GM12872 (cell line): ENCODE measurements around the gene CYREN.

Source experiments
- TF ChIP-seq, protein P1 (sequence below): IDR thresholded peaks from 3 replicates; pipeline ENCODE4 v1.5.1; 2011; ENCODE audit warnings: low read depth, mild to moderate bottlenecking, low read length, moderate library complexity; ENCODE audit not compliant: insufficient read depth

Gene CYREN

DNA sequence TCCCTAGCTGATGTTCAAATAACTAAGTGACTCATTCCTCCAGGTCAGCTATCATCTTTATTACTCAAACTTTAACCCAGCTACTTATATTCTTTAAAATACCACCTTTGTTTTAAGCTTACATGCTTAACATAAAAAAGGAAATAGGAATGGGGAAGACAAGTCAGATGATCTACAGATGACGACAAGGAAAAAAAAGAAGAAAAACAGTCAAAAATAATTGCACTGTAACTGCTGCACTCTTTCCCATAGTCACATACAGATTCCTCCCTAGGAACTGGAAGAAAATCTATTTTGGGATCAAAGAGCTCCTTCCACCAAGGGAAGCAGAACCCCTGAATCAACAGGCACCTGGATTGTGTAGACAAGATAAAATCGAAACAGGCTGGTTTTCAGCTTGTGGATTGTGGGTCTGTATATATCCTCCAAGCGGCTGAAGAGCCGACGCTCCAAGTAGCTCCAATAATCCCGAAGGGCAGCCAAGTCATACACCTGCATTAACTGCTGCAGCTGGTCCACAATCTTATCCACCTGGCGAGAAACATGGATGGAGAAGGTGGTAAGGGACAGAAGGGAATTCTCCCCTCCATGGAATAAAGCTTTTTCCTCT lies 38.8 kb upstream of the CYREN start:
- TF ChIP-seq, protein P1, sequence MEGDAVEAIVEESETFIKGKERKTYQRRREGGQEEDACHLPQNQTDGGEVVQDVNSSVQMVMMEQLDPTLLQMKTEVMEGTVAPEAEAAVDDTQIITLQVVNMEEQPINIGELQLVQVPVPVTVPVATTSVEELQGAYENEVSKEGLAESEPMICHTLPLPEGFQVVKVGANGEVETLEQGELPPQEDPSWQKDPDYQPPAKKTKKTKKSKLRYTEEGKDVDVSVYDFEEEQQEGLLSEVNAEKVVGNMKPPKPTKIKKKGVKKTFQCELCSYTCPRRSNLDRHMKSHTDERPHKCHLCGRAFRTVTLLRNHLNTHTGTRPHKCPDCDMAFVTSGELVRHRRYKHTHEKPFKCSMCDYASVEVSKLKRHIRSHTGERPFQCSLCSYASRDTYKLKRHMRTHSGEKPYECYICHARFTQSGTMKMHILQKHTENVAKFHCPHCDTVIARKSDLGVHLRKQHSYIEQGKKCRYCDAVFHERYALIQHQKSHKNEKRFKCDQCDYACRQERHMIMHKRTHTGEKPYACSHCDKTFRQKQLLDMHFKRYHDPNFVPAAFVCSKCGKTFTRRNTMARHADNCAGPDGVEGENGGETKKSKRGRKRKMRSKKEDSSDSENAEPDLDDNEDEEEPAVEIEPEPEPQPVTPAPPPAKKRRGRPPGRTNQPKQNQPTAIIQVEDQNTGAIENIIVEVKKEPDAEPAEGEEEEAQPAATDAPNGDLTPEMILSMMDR, result no peak

DNA sequence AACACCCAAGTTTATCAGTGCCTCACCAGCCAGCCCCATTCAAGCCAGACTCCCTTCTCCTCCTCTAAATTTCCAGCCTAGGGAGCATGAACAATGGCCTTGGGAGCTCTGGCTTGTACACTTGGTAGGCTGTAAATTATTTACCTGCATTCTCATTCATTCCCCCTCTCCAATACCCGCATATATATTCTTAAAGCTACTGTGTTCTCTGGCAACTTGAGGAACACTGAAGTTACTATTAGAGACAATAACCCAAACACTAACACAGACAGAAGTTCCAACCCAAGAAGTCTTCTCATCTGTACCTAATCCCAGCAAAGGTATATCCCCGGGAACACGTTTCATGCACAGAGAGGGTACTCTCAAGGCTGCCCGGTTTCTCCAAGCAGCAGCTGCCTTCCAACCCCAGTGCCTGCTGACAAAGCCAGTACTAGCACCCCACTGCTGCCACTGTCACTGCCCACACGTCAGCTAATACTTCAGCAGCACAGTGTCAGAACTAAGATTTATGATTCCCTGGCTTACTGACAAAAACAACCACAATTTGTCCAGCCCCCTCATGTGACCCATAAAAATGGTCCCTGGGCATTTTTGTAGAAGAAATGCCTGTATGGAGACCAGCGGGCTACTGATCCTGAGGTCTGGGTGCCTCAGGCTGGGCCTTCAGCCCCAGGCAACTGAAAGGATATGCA lies 37.7 kb upstream of the CYREN start:
- TF ChIP-seq, protein P1, result no peak

DNA sequence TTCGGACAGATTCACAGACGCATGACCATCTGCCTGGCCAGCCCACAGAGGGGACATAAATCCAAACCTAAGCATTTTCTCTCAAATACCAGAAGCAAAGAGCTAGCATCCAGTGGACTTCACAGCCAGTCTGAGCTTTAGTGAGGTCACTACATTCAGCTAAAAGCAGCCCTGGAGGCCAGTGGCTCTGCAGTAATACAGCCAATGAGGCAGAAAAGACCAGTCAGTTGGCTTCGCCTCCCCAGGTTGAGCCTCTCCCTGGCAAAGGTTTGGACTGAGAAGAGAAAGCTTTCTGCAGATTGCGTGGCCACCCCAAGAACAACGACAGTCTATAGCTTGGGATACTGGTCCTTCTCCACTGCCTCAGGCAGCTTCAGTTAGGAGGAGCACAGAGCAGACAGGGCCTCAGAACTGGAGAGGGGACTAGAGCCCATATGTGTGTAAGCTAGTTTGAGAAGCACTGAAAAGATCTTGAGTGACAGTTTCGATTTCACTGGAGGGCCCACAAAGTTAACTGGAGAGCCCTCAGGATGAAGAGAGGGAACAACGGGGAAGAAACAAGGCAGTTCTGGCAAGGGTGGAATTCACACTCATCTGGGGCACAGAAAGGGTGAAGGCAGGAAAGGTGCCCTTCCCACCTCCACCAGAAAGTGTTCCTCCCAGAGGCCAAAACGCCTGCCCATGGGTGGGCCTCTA lies 37.0 kb upstream of the CYREN start:
- TF ChIP-seq, protein P1, result no peak

DNA sequence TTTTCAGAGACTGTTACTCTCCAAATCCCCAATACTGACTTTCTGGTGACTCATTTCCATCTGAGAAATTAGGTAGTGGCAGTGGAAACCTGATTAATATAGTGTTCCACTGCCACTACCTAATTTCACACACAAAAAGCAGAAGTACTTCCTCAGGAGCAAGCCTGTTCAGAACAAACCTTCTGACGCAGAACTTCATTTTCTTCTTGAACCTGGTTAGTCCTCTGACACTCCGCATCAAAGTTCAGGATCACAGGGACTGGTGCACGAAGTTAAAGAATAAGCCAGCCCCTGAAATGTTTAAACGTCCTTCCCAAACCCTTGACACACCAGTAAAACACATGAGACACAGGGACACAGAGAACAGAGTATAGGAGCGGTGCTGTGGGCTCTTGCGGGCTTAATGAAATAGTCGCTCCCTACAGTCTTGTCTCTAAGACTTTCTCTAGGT lies 36.5 kb upstream of the CYREN start:
- TF ChIP-seq, protein P1, result no peak

DNA sequence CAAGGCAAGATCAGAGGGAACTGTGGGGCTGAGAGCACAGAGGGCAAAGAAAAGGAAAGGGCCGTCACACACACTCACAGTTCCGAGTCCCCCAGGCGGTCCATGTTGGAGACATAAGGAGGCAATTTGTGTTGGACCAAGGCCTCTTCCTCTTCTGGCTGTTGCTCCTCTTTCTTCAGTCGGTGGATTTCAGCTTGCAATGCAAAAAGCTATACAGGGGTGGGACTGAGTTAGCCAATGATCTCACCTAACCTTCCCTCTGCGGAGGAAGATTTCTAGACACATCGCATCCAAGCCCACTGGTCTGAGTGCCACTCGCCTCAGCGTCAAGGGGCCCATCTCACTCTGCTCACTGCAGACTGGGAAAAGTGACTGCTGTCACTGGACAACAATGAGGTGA lies 35.3 kb upstream of the CYREN start:
- TF ChIP-seq, protein P1, result no peak

DNA sequence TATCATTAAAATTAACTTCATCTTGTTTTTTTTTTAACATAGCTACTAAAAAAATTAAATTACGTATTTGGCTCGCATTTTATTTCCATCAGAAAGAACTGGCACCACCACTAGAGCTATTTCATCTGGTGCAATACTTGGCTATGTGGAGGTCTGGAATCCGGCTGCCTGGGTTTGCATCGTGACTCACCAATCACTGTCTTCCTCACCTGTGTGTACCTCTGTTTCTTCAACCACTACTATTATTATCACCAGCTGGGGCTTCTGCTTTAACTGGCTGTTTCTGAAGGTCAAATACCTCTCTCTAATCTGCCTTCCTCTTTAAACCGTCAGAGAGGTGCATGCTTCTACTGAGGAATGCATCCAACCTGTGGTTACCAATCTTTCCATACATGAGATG lies 34.4 kb upstream of the CYREN start:
- TF ChIP-seq, protein P1, result no peak

DNA sequence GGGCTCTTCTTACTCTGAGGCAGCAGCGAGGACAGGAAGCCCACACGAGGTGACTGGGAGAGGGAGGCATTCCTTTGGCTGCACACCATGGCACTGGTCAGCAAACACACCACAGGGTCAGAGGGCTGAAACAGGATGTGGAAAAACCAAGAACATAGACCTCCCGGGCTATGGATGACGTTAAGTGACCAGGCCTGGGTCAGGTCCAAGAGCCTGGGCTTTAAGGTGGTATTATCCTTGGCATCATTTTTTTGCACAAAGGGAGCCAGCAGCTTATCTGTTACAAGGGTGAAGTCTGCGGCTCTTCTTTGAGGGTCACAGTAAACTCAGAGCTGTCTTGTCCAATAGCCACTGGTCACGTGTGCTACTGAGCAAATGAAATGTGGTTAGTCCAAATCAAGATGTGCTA lies 33.8 kb upstream of the CYREN start:
- TF ChIP-seq, protein P1, result no peak
